ENCODE measurements around the gene DCN. TPM values are rescaled to one million over a fixed set of nuclear protein-coding genes. Genes with fewer than 3 reads are reported as not detected.

Gene DCN
- total RNA-seq, 1 donor, result 1,400 TPM

- Histone ChIP-seq H3K27ac (ENCODE audit: low read depth, low read length) (no peak overlapping the region), H3K9me3 (ENCODE audit: low read depth, low read length) (peaks cover 5% of the 10 kb centered on the region), H3K79me2 (ENCODE audit: insufficient read depth, low read length) (no peaks in the 10 kb centered on the region), H3K4me1 (ENCODE audit: insufficient read depth, low read length) (no peaks in the 10 kb centered on the region), H2AFZ (ENCODE audit: low read length) (no peak overlapping the region), H3K36me3 (ENCODE audit: insufficient read depth, low read length) (no peaks in the 10 kb centered on the region), H4K20me1 (ENCODE audit: insufficient read depth, low read length) (no peaks in the 10 kb centered on the region), H3K27me3 (ENCODE audit: insufficient read depth, low read length) (no peaks in the 10 kb centered on the region), H3K4me2 (ENCODE audit: insufficient read depth, low read length) (no peak overlapping the region), H3K4me3 (ENCODE audit: insufficient read depth, low read length) (no peak overlapping the region)
- no peak for TF ChIP-seq CTCF (IDR thresholded peaks at IDR 0.05; ENCODE audit: extremely low read depth, low read depth, low read length)
- no peak for DNase-seq (ENCODE audit: insufficient read length, low spot score, missing footprints)
Observed at GRCh38 chr12:91091916-91092715, 90.5 kb downstream of the DCN start.

Small RNA genes lying within 50 kb of the gene (small RNA-seq; reads per million reads assigned to genes)
- not detected for gene AC007115.1

Other genes with a start within 250 kb of the DCN start
- gene CCER1, start 227.6 kb downstream of the DCN start, total RNA-seq, result not detected in 2 replicates
- gene EPYC, start 177.8 kb downstream of the DCN start, total RNA-seq, result 1.8 TPM in 2 replicates
- gene KERA, start 124.8 kb downstream of the DCN start, total RNA-seq, result not detected in 2 replicates
- gene LUM, start 71.3 kb downstream of the DCN start, total RNA-seq, result 1,762 and 1,965 TPM in 2 replicates

All from osteoblast (primary cell).